Ammon's horn (tissue), 1 donor: ENCODE results near the gene UBE2D1.
A peak's percentile ranks its signal among the peaks of the same experiment; 100 is the strongest.

ENCODE experiments used
- DNase-seq: peaks from one replicate; pipeline ENCODE4 v3.0.0-alpha.2; 2016; ENCODE audit warnings: low spot score

UBE2D1 gene

DNA sequence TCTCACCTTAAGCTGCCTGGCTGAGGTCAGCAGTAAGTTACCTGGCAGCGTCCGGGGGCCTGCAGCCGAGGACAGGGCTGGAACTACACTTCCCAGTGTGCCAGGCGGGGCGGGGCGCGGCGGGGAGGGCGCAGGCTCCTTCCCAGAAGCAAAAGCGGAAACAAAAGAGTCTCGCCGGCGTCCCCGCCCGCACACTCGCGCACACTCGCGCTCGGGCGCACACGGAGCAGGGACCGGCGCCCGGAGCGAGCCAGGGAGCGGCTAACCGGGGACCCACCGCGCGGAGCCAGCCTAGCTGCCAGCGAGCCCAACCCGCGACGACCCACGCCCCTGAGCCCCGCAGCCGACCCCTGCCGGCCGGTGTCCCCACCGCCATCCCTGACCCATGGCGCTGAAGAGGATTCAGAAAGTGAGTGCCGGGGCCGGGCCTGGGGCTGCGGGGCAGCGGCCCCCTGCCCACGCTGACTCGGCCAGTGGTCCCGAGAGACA is at the start of gene UBE2D1:
Gene UBE2D1, plus strand, starts transcription at position 190 of the 489 bp plus-strand sequence. Its CDS starts 196 bp downstream, at position 386.
- DNase-seq = peak; percentile 92

GRCh38 chr10:58291538-58292174 is 43.1 kb upstream of the UBE2D1 start:
- peak; percentile 67 for DNase-seq

- DNase-seq = no peak
Observed at GRCh38 chr10:58293989-58294388, 40.8 kb upstream of the UBE2D1 start.

GRCh38 chr10:58299580-58299979 is 35.2 kb upstream of the UBE2D1 start:
- DNase-seq = peak; percentile 63

GRCh38 chr10:58300676-58301075 is 34.1 kb upstream of the UBE2D1 start:
- DNase-seq = no peak

DNA sequence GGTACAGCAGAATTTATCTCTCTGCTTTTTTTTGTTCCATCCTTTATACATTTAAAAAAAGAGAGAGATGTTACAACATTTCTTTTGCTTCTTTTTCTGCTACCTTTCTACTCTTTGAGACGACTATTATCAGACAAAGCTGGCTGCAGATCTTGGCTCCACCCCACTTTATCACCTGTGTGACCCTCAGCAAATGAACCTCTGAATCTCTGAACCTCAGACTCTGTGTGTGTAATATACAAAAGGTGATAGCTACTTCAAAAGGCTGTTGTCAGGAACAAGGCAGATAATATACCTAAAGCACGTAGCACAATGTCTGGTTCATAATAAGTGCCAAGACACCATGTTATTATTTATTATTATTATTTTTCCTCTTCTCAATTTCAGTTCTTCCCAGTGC is 32.6 kb upstream of the UBE2D1 start:
- no peak for DNase-seq

DNA sequence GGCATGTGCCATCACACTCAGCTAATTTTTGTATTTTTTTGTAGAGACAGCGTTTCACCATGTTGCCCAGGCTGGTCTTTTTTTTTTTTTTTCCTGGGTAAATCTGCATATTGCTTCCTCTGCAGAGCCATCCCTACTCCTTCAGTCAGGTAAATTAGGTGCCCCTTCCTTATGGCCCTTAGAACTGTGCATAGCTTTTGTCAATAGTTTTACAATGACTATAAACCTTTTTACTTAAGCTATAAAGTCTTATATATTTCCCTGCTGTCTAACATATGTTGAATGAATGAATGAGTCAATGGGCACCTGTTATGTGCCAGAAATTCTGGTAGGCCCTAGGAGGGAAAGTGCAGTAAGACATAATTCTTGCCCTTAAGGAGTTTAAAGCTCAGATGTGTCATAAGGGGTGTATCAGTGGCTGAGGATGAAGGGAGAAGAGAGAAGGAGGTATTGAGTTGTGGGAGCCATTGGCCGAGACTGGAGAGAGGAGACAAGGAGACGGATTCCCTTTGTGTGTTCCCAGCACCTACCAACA is 30.6 kb upstream of the UBE2D1 start:
- no peak for DNase-seq

GRCh38 chr10:58305821-58306220 is 29.0 kb upstream of the UBE2D1 start:
- no peak for DNase-seq

DNA sequence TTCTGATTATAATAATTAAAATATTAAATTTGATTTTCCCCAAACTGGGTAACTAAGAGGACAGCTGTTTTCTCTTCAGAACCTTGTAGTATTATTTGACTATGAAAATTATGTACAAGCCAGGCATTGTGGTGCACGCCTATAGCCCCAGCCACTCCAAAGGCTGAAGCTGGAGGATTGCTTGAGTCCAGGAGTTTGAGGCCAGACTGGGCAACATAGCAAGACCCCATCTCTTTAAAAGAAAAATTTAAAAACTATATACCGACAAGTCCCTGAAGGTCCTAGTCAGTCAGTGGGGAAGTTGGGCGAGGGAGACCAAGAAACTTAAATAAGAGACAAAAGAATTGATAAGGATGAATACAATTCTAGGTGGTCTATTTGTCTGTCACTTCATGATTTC is 27.1 kb upstream of the UBE2D1 start:
- DNase-seq = no peak

DNA sequence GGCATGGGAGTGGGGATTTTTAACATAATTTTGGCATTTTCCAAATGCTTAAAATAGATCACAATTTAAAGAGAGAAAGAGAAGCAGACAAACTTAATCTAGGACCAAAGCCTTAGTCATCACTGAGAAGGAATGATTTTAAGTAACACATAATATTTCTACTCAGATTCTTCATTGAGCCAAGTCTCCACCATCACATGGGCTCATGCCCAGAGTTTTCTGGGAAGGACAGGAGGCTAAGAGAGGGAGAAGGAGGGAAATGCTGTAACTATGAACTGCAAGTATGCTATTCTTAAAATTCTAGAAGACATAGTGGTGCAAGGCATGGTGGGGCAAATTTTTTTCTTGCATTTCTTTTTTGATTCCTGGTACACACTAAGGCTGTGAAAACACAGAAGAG is 23.8 kb upstream of the UBE2D1 start:
- no peak for DNase-seq

DNA sequence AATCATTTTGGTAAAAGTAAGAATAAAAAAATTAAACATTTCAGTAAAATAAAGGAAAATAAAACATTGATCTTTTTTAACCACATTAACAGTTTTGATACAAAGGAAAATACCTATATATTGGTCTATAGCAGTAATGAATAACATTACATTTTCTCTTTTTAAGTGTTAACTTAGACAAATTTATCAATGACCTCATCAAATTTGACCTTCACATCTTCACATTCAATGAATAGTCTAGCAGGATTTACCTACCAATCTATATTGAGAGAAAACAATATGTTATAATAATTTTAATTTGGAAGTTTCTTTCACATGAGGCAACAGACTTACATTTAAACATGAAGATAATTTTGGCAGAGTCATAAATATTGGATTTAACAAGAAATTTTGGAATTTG is 17.9 kb upstream of the UBE2D1 start:
- no peak for DNase-seq

GRCh38 chr10:58318346-58318745 is 16.5 kb upstream of the UBE2D1 start:
- DNase-seq = no peak

GRCh38 chr10:58319599-58319998 is 15.2 kb upstream of the UBE2D1 start:
- DNase-seq = no peak

DNA sequence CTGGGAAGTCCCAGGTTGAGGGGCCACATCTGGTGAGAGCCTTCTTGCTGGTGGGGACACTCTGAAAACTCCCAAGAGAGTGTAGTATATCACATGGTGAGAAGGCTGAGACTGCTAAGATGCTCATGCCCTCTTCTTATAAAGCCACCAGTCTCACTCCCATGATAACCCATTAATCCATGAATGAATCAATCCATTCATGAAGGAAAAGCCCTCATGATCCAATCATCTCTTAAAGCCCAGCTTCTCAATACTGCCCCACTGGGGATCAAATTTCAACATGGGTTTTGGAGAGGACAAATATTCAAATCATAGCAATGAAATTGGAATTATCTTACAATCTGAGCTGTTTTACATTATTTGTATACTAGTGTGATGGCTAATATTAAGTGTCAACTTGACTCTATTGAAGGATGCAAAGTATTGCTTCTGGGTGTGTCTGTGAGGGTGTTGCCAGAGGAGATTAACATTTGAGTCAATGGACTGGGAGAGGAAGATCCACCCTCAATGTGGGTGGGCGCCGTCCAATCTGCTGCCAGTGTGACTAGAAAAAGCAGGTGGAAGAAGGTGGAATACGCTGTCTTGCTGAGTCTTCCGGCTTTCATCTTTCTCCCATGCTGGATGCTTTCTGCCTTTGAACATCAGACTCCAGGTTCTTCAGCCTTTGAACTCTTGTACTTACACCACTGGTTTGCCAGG is 14.3 kb upstream of the UBE2D1 start:
- DNase-seq = no peak

- no peak for DNase-seq
Observed at GRCh38 chr10:58322072-58322834, 12.6 kb upstream of the UBE2D1 start.

GRCh38 chr10:58322835-58323209 is 12.0 kb upstream of the UBE2D1 start:
- no peak for DNase-seq

DNA sequence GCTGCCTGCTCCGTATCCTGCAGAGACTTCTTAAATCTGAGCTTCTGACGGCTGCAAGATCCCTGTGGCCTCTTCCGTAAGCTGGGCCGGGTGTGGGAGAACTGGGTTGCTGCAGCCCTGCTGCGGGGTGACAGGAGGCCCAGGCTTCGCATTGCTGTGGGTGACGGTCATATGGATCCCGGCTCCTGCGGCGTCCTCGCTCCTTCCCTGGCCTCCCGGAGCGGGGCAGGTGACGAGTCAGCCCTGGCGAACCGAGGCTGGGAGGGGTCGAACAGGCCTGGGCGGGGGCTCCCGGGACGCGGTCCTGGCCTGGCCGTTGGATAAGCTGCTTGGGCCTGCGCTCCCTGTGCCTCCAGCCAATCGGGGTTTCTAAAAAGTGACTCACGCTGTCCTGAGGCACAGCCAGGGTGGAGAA is 7.8 kb upstream of the UBE2D1 start:
- DNase-seq = no peak

GRCh38 chr10:58328233-58328632 is 6.6 kb upstream of the UBE2D1 start:
- no peak for DNase-seq

- no peak for DNase-seq
Observed at GRCh38 chr10:58330431-58330830, 4.4 kb upstream of the UBE2D1 start.

DNA sequence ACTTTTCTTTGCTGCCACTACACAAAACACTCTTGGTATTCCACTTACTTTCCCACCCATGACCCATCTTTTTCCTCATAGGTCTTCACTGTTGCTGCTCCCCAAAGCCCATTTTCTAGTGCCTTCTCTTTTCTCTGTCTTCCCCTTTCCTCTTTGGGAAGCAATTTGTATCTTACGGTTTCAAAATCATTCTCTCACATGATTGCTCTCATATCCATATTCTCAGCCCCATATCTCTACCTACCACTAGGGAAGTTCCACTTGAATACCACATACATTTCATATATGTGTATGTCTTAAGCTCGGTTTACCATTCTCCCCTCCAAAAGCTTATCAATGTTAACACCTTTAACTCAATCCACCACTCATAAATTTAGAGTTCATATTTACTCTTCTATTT is 3.2 kb upstream of the UBE2D1 start:
- DNase-seq = no peak

DNA sequence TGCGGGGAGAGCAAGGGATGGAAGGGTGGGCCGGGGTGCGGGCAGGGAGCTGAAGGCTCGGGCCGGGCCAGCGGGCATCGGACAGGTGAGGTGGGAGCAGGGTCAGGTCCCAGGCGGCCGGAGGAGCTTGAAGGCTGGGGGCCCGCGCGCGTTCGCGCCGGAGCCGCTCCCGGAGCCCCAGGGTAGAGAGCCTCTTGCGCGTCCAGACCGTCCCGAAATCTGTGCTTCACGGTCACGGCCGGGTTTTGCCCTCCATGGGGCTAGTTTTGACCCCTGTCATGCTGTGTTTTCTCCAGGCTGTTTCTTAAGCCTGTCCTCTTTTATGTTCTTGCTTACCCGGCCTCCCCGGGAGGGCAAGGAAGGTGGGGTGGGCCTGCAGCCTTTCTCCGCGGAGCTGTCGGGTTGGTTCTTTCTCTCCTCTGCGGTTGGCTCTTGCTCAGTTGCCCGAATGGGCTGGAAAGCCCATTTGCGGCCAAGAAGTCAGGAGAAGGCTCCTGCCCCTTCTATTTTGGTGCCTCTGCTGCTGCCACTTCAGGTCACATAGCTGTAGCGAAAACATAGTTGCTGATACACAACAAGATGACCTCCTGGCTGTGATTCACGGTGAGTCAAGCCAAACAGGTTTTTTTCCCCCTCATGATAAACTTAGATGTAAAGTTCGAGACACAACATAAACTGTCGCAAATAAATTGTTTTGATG is 650 bp downstream of the UBE2D1 start:
- peak; percentile 34 for DNase-seq

DNA sequence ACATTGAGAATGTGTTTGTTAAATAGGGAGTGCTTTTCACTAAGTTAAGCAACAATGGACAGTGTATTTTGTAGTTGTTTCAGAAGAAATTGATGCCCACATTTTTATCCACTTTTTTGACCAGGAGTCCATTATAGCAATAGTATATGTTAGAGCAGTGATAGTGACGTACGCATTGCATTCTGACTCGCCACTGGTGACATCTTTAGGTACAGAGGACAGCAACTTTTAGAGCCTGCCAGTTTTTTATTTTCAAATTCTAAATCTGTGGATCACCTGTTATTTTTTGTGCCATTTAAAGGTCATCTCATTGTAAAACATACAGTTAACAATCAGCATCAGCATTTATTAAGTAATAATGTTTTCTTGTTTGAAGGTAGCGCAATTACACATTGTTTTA is 1.4 kb downstream of the UBE2D1 start:
- DNase-seq = no peak
